Ectodermal cell (in vitro differentiated cells): ENCODE data around the gene CREBL2.
"Not testable (repeated sequence)": the region's sequence is repeated elsewhere in the genome, so short reads cannot be mapped to it uniquely, and the experiment has no call there.

Experiments
- H3K27ac ChIP-seq: 2 replicates; pipeline ENCODE4 v1.7.0; 2013; ENCODE audit warnings: mild to moderate bottlenecking, low read depth, low read length; ENCODE audit not compliant: insufficient read depth, poor library complexity, severe bottlenecking
- H3K27me3 ChIP-seq: 2 replicates; pipeline ENCODE4 v1.7.0; 2013; ENCODE audit warnings: mild to moderate bottlenecking, low read length; ENCODE audit not compliant: insufficient read depth, control insufficient read depth, poor library complexity, severe bottlenecking
- H3K36me3 ChIP-seq: one replicate; pipeline ENCODE4 v1.7.0; 2013; ENCODE audit warnings: low read length; ENCODE audit not compliant: control insufficient read depth, insufficient read depth
- H3K4me1 ChIP-seq: one replicate; pipeline ENCODE4 v1.7.0; 2013; ENCODE audit warnings: low read length; ENCODE audit not compliant: control insufficient read depth, insufficient read depth
- H3K4me3 ChIP-seq: 2 replicates; pipeline ENCODE4 v1.7.0; 2013; ENCODE audit warnings: low read depth, low read length, control low read depth; ENCODE audit not compliant: insufficient read depth
- H3K9me3 ChIP-seq: 2 replicates; pipeline ENCODE4 v1.7.0; 2013; ENCODE audit warnings: mild to moderate bottlenecking, low read length, moderate library complexity; ENCODE audit not compliant: control insufficient read depth
- WGBS, 2 experiments: methylation state at CpG; one replicate each; pipeline ENCODE4 v1.1.7; 2013; ENCODE audit warnings: missing lambda C conversion rate in 2 of 2; 5-methylcytosine and 5-hydroxymethylcytosine counted together

The CREBL2 gene

DNA sequence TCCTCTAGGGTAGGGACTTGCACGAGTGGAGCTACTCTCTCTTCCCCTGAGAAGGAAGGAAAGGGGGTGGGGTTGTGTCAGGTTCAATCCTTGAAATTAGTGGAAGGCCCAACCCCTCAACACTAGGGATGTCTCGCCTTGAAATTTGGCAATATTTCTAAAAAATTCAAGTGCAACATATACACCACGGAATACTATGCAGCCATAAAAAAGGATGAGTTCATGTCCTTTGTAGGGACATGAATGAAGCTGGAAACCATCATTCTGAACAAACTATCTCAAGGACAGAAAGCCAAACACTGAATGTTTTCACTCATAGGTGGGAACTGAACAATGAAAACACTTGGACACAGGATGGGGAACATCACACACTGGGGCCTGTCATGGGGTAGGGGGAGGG lies 15.1 kb upstream of the CREBL2 start:
- not testable (repeated sequence) for H3K9me3 ChIP-seq, H3K4me1 ChIP-seq, H3K27ac ChIP-seq, H3K27me3 ChIP-seq, H3K4me3 ChIP-seq, H3K36me3 ChIP-seq
- 89% methylated on average over 2 to 3 of the region's 3 CpGs for WGBS, 2 experiments

DNA sequence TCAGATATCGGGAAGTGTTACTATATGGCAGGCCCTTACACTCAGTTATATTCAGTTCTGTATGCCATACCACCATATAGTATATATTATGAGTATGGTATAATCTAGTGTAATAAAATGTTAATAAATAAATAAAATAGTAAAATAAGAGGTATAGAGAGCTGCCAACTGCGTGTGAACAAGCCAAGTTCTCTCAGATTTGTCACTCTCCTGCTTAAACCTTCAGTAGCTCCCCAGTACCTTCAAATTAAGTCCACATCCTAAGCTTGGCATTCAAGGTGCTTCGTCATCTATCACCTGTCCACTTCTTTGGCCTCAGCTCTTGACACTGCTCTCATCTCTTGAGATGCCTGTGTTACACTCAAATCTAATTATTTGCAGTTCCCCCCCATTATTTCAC lies 12.8 kb upstream of the CREBL2 start:
- no peaks in the 10 kb centered on the region for H3K27me3 ChIP-seq
- no peaks in the 10 kb centered on the region for H3K4me1 ChIP-seq
- H3K36me3 ChIP-seq, result no peaks in the 10 kb centered on the region
- no peak overlapping the region for H3K4me3 ChIP-seq
- no peak overlapping the region for H3K27ac ChIP-seq
- WGBS, 2 experiments, result 95% methylated on average over 2 to 3 of the region's 3 CpGs
- no peaks in the 10 kb centered on the region for H3K9me3 ChIP-seq

DNA sequence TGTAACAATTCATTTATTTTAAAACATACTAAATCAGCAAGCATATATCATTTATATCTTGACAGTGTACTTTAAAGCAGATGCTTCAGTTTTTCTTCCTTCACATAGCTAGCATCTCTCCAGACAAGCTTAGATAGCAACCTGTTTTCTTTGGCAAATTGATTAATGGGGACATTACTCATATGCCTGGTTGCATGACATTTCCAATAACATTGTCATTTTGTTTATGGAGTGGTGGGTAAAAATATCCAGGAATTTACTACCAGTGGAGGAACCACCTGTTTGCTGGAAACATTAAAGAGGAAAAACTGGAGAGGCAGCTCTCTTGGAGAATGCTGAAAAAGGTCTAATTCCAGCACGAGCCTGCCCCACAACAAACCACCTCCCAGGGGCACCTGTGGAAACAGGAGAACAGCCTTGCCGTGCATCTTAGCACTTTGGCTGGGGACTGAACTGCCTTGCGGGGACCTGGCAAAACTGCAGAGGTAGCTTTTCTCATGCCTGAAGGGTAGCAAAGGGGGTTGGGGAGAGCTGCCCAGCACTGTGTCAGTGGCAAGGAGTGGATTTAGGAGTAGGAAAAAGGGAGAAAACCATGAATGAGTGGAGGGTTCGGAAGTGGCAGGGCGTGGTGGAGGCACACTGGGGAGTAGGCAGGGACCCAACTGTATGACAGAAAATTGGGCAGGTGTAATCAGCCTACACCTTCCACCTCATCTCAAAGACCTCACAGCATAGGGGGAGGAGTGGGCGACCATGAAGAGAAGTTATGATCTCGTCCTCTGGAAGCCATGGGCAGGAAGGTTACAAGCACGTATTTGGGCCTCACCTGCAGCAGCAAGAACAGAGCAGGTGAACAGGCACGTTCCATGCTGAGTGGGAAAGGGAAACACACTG lies 11.7 kb upstream of the CREBL2 start:
- Histone ChIP-seq H3K27me3 (no peaks in the 10 kb centered on the region), H3K4me1 (no peaks in the 10 kb centered on the region), H3K4me3 (no peak overlapping the region), H3K27ac (no peak overlapping the region), H3K36me3 (no peaks in the 10 kb centered on the region), H3K9me3 (no peaks in the 10 kb centered on the region)
- WGBS, 2 experiments, result 81 to 83% methylated on average over 9 of the region's 9 CpGs

DNA sequence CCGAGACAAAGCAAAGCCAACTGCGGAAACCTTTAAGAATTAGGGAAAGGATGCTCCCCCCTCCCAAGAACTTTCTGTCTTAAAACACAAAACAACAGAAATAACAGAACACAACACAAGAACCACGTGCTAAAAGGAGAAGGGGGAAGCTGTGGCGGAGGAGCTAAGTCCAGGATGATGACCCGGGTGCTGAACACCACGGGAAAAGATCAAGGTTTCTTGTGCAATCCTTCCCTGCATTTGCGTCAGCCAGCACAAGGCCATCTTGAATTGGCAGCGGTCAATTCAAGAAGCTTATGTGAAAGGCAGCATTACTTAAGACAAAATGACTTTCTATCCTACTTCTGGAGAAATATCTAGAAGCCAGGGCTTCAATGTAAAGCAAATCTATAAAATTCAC lies 11.0 kb upstream of the CREBL2 start:
- no peaks in the 10 kb centered on the region for H3K4me1 ChIP-seq
- H3K27me3 ChIP-seq, result no peaks in the 10 kb centered on the region
- no peak overlapping the region for H3K27ac ChIP-seq
- H3K4me3 ChIP-seq, result no peak overlapping the region
- 85 to 87% methylated on average over 8 of the region's 8 CpGs for WGBS, 2 experiments
- H3K9me3 ChIP-seq, result no peaks in the 10 kb centered on the region
- H3K36me3 ChIP-seq, result no peaks in the 10 kb centered on the region

DNA sequence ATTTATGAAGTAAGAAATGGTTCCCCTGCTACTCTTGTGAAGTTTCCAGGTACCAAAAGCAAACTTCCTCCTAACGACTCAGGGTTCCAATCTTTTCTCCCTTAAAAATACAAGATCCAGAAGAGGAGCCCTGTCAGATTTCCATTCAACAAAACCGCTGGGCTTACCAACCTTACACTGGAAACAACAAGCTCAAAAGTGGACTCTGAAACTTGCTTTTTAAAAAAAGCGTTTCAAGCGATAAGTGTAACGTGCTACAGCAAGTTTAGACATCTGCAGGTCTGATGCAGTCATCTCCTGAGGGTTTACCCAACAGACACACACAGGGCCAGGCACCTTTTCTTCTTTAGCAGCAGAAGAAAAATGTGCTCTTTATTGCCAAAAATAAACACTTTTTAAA lies 6.9 kb upstream of the CREBL2 start:
- Histone ChIP-seq H3K27ac (no peak overlapping the region), H3K36me3 (no peaks in the 10 kb centered on the region), H3K27me3 (no peaks in the 10 kb centered on the region), H3K4me1 (no peaks in the 10 kb centered on the region), H3K4me3 (no peak overlapping the region), H3K9me3 (no peaks in the 10 kb centered on the region)
- WGBS, 2 experiments, result 94 to 95% methylated on average over 5 of the region's 5 CpGs

GRCh38 chr12:12606781-12607589 lies 4.7 kb upstream of the CREBL2 start:
- no peak overlapping the region for H3K4me3 ChIP-seq
- H3K4me1 ChIP-seq, result no peaks in the 10 kb centered on the region
- no peaks in the 10 kb centered on the region for H3K36me3 ChIP-seq
- WGBS, 2 experiments, result 63 to 78% methylated on average over 3 to 7 of the region's 7 CpGs
- no peaks in the 10 kb centered on the region for H3K9me3 ChIP-seq
- no peak overlapping the region for H3K27ac ChIP-seq
- H3K27me3 ChIP-seq, result no peaks in the 10 kb centered on the region

DNA sequence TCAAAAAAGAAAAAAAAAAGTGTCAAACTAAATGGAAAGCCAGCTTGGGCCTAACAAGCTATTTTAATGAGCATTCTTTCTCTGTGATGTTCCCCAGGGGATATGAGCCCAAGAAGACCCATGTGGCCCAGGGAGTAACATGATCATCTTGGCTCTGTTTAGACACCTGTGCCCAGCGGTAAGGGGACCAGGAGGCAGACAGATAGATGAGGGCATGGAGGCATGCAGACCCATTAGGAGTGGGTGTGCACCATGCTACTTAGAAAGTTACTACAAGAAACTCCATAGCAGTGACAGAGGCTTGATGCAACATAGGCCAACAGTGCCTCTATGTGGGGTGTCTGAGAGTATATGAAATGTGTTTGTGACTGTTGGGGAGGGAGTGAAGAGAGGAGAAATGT lies 3.1 kb upstream of the CREBL2 start:
- no peak overlapping the region for H3K4me3 ChIP-seq
- no peaks in the 10 kb centered on the region for H3K9me3 ChIP-seq
- H3K36me3 ChIP-seq, result no peaks in the 10 kb centered on the region
- peaks cover 3% of the 10 kb centered on the region for H3K4me1 ChIP-seq
- no peak overlapping the region for H3K27ac ChIP-seq
- 90 to 100% methylated on average over 1 of the region's 1 CpG for WGBS, 2 experiments
- H3K27me3 ChIP-seq, result no peaks in the 10 kb centered on the region

DNA sequence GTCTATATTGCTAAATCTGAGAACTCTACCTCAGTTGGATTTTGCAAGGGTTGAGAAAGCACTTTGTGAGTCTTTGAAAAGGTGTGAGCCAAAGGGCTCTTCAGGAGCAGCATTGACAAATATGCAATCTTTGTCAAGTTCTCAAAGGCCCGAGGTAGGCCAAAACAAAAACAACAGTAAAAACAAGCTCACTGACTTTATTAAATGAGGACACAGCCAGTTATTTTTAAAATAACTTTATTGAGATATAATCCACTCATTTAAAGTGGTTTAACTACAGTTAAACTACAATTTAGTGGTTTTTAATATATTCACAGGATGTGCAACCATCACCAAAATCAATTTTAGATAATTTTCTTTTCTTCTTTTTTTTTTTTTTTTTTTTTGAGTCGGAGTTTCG lies 2.0 kb upstream of the CREBL2 start:
- WGBS, 2 experiments, result 91% methylated on average over 2 to 3 of the region's 3 CpGs
- Histone ChIP-seq H3K27me3 (no peaks in the 10 kb centered on the region), H3K4me3 (no peak overlapping the region), H3K9me3 (no peaks in the 10 kb centered on the region), H3K27ac (no peak overlapping the region), H3K4me1 (peaks cover 3% of the 10 kb centered on the region), H3K36me3 (no peaks in the 10 kb centered on the region)

DNA sequence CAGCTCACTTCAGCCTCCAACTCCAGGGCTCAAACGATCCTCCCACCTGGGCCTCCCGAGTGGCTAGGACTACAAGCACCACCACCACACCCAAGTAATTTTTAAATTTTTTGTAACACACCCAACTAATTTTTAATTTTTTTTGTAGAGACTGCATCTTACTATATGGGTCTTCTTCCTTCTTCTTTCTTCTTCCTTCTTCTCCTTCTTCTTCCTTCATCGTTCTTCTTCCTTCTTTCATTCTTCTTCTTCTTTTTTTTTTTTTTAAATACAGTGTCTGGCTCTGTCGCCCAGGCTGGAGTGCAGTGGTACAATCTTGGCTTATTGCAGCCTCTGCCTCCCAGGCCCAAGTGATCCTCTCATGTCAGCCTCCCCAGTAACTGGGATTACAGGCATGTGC lies 965 bp upstream of the CREBL2 start:
- WGBS, 2 experiments, result 93% methylated on average over 4 of the region's 4 CpGs
- no peak overlapping the region for H3K27ac ChIP-seq

DNA sequence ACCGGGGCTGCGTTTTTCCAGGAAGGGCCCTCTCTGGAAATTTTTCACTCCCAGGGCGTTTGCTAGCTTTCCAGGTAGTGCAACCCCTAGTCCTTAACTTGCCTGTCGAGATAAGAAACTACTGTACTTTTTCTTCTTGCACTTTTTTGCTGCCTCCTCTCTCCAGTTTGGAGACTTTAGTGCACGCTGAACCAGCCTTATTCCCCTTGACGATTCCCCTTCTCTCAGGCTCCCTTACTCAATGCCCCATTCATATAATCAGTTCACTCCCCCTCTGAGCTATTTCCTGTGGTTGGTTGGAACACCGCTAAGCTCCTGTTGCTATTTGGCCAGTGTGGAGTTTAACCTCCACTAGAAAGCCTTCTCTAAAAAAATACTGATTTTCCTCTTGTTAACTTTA lies 682 bp downstream of the CREBL2 start:
- H3K4me1 ChIP-seq, result peaks cover 3% of the 10 kb centered on the region
- no peaks in the 10 kb centered on the region for H3K36me3 ChIP-seq
- WGBS, 2 experiments, result 5 to 6% methylated on average over 7 of the region's 7 CpGs
- H3K27me3 ChIP-seq, result no peaks in the 10 kb centered on the region
- peak overlapping the region; percentile 69 for H3K4me3 ChIP-seq
- H3K27ac ChIP-seq, result peak overlapping the region; percentile 57
- no peaks in the 10 kb centered on the region for H3K9me3 ChIP-seq

More for the DNA sequence above, 965 bp upstream of the CREBL2 start:
- Histone ChIP-seq H3K9me3 (no peaks in the 10 kb centered on the region), H3K36me3 (no peaks in the 10 kb centered on the region), H3K4me3 (no peak overlapping the region), H3K27me3 (no peaks in the 10 kb centered on the region), H3K4me1 (peaks cover 3% of the 10 kb centered on the region)
